Natural killer cell (primary cell): ENCODE measurements around the gene HRCT1. TPM values are rescaled to one million over a fixed set of nuclear protein-coding genes. Genes with fewer than 3 reads are reported as not detected.

ENCODE experiments used
- ATAC-seq, 3 donors: fragments of 150-1000 bp in 2 of 3; fragments of 200-7000 bp in 1 of 3; cut with Tn5 transposase; 1 replicate in 1 of 3; 2 replicates in 2 of 3; pipeline ENCODE4 v1.10.0; 2021; ENCODE audit warnings: mild to moderate bottlenecking in 2 of 3, moderate library complexity in 2 of 3
- DNase-seq, 2 donors: peaks; one replicate each; pipeline versions ENCODE4 v3.0.0 to v3.0.0-alpha.2; 2013 to 2021; ENCODE audit warnings: mixed read lengths in 1 of 2
- H3K27ac ChIP-seq: one replicate; pipeline ENCODE4 v1.5.1; 2013; ENCODE audit warnings: mild to moderate bottlenecking, low read length
- H3K27me3 ChIP-seq: one replicate; pipeline ENCODE4 v1.6.1; 2013; ENCODE audit warnings: low read length; ENCODE audit not compliant: control insufficient read depth, insufficient read depth
- H3K36me3 ChIP-seq: one replicate; pipeline ENCODE4 v1.6.1; 2013; ENCODE audit warnings: low read length; ENCODE audit not compliant: control insufficient read depth, insufficient read depth
- H3K4me1 ChIP-seq: one replicate; pipeline ENCODE4 v1.6.1; 2013; ENCODE audit warnings: low read length; ENCODE audit not compliant: control insufficient read depth, insufficient read depth
- H3K4me3 ChIP-seq: one replicate; pipeline ENCODE4 v1.5.1; 2013; ENCODE audit warnings: low read length
- H3K9me3 ChIP-seq: one replicate; pipeline ENCODE4 v1.6.1; 2013; ENCODE audit warnings: low read length; ENCODE audit not compliant: control insufficient read depth, insufficient read depth
- H3K27ac Mint-ChIP-seq, 2 donors: one replicate each; pipeline ENCODE4 v1.8.0; 2022; ENCODE audit warnings: mild to moderate bottlenecking in 2 of 2, mixed read lengths in 2 of 2, moderate library complexity in 1 of 2
- H3K27me3 Mint-ChIP-seq, 2 donors: one replicate each; pipeline ENCODE4 v1.8.0; 2022; ENCODE audit warnings: low read depth in 2 of 2, mixed read lengths in 2 of 2
- H3K36me3 Mint-ChIP-seq: one replicate; pipeline ENCODE4 v1.8.0; 2022; ENCODE audit warnings: mixed read lengths
- H3K4me1 Mint-ChIP-seq, 2 donors: one replicate each; pipeline ENCODE4 v1.8.0; 2022; ENCODE audit warnings: mixed read lengths in 2 of 2
- H3K4me3 Mint-ChIP-seq: one replicate; pipeline ENCODE4 v1.8.0; 2022; ENCODE audit warnings: mild to moderate bottlenecking, moderate library complexity, mixed read lengths
- H3K9me3 Mint-ChIP-seq, 2 donors: one replicate each; pipeline ENCODE4 v1.8.0; 2022; ENCODE audit warnings: mixed read lengths in 2 of 2
- CTCF ChIP-seq: fragments of 200-600 bp; IDR thresholded peaks from one replicate; pipeline ENCODE4 v1.8.0; 2022; ENCODE audit warnings: antibody characterized with exemption
- WGBS: methylation state at CpG from one replicate; pipeline ENCODE4 v1.1.7; 2013; ENCODE audit warnings: missing lambda C conversion rate; ENCODE audit not compliant: insufficient coverage; 5-methylcytosine and 5-hydroxymethylcytosine counted together
- intact Hi-C: fragments of 100-400 bp; cut with micrococcal nuclease; formaldehyde crosslinking; loops from one replicate; pipeline ENCODE4 v1.14.2; 2022
- total RNA-seq, 4 donors: library from RNA; stranded (reverse); fragments of 120-200 nt in 1 of 4; gene quantifications; one replicate each; pipeline versions ENCODE4 v1.2.3 to v1.2.4, GENCODE V29; 2013 to 2022

HRCT1 gene
- total RNA-seq, 3 donors from 2014 or later (not counting 1 experiment from before 2014, with no cell fraction given) = not detected

GRCh38 chr9:35870351-35870923 lies 35.6 kb upstream of the HRCT1 start, which contains the start of gene OR13J1:
OR13J1 (minus strand) TSS chr9:35870401; CDS start chr9:35870401, 0 bp downstream.
- intact Hi-C loops = no loop called here
- Histone ChIP-seq H3K4me3 (no peak within 1 kb of the TSS), H3K27ac (no peak within 1 kb of the TSS), H3K9me3 (no peaks in the 10 kb centered on the region), H3K4me1 (no peaks in the 10 kb centered on the region), H3K36me3 (no peaks in the 10 kb centered on the region), H3K27me3 (no peaks in the 10 kb centered on the region)
- H3K36me3 Mint-ChIP-seq = no peaks in the 10 kb centered on the region
- no peaks in the 10 kb centered on the region for H3K4me1 Mint-ChIP-seq
- H3K27ac Mint-ChIP-seq = no peak within 1 kb of the TSS
- WGBS = 88% methylated on average over 8 of the region's 8 CpGs
- H3K27me3 Mint-ChIP-seq = peaks cover 0 to 6% of the 10 kb centered on the region in 2 donors
- no peak within 1 kb of the TSS for H3K4me3 Mint-ChIP-seq
- no peaks in the 10 kb centered on the region for H3K9me3 Mint-ChIP-seq
- no peak for TF ChIP-seq CTCF
- ATAC-seq (no peak), DNase-seq (no peak)

GRCh38 chr9:35871545-35871944 lies 34.5 kb upstream of the HRCT1 start:
- H3K4me3 Mint-ChIP-seq = no peak overlapping the region
- DNase-seq (no peak), ATAC-seq (no peak)
- Histone ChIP-seq H3K27me3 (peaks cover 6% of the 10 kb centered on the region), H3K4me1 (no peaks in the 10 kb centered on the region), H3K9me3 (no peaks in the 10 kb centered on the region), H3K4me3 (no peak overlapping the region), H3K27ac (no peak overlapping the region), H3K36me3 (no peaks in the 10 kb centered on the region)
- H3K4me1 Mint-ChIP-seq = no peaks in the 10 kb centered on the region
- no peaks in the 10 kb centered on the region for H3K36me3 Mint-ChIP-seq
- TF ChIP-seq CTCF = no peak
- 82% methylated on average over 3 of the region's 3 CpGs for WGBS
- H3K9me3 Mint-ChIP-seq = no peaks in the 10 kb centered on the region
- intact Hi-C loops = no loop called here
- H3K27ac Mint-ChIP-seq = no peak overlapping the region
- peaks cover 3 to 11% of the 10 kb centered on the region in 2 donors for H3K27me3 Mint-ChIP-seq

- Mint-ChIP-seq H3K36me3 (no peaks in the 10 kb centered on the region), H3K9me3 (peaks cover 0 to 3% of the 10 kb centered on the region in 2 donors), H3K27me3 (peaks cover 12 to 17% of the 10 kb centered on the region in 2 donors), H3K4me1 (no peaks in the 10 kb centered on the region), H3K4me3 (no peak overlapping the region), H3K27ac (no peak overlapping the region)
- ATAC-seq (no peak), DNase-seq (no peak)
- Histone ChIP-seq H3K4me3 (no peak overlapping the region), H3K4me1 (no peaks in the 10 kb centered on the region), H3K27ac (no peak overlapping the region), H3K27me3 (peaks cover 8% of the 10 kb centered on the region), H3K9me3 (no peaks in the 10 kb centered on the region), H3K36me3 (no peaks in the 10 kb centered on the region)
- WGBS = no CpG with 5 or more reads among the region's 3 CpGs
- intact Hi-C loops = no loop called here
- TF ChIP-seq CTCF = no peak
Measured at GRCh38 chr9:35872505-35872904, 33.5 kb upstream of the HRCT1 start.
